Fibroblast of mammary gland (primary cell): ENCODE measurements around the gene FSD1.
A peak's percentile ranks its signal among the peaks of the same experiment; 100 is the strongest.

Experiments used
- DNase-seq: peaks from one replicate; pipeline ENCODE4 v3.0.0-alpha.2; 2010; ENCODE audit warnings: low read depth
- H3K4me3 ChIP-seq: 2 replicates; pipeline ENCODE4 v1.5.1; 2011; ENCODE audit warnings: low read depth, mild to moderate bottlenecking, low read length, moderate library complexity; ENCODE audit not compliant: control insufficient read depth
- CTCF ChIP-seq: conservative IDR thresholded peaks from 2 replicates; pipeline ENCODE4 v1.5.1; 2011; ENCODE audit warnings: low read depth, low read length, inconsistent platforms; ENCODE audit not compliant: control insufficient read depth, insufficient read depth

Gene FSD1

GRCh38 chr19:4360081-4360569 is 55.7 kb downstream of the FSD1 start:
- no peak for DNase-seq
- no peak overlapping the region for H3K4me3 ChIP-seq
- no peak for TF ChIP-seq CTCF

- DNase-seq = no peak
- TF ChIP-seq CTCF = no peak
- H3K4me3 ChIP-seq = no peak overlapping the region
Measured at GRCh38 chr19:4360641-4361151, 56.3 kb downstream of the FSD1 start.

- TF ChIP-seq CTCF = no peak
- no peak overlapping the region for H3K4me3 ChIP-seq
- no peak for DNase-seq
Measured at GRCh38 chr19:4361152-4362046, 57.0 kb downstream of the FSD1 start.

GRCh38 chr19:4362101-4362828 is 57.9 kb downstream of the FSD1 start:
- no peak for DNase-seq
- H3K4me3 ChIP-seq = no peak overlapping the region
- no peak for TF ChIP-seq CTCF

GRCh38 chr19:4362831-4363545 is 58.6 kb downstream of the FSD1 start:
- peak; percentile 9 for TF ChIP-seq CTCF

GRCh38 chr19:4363571-4364304 is 59.3 kb downstream of the FSD1 start:
- no peak for TF ChIP-seq CTCF
- no peak overlapping the region for H3K4me3 ChIP-seq
- no peak for DNase-seq

More at GRCh38 chr19:4362831-4363545, 58.6 kb downstream of the FSD1 start:
- H3K4me3 ChIP-seq = no peak overlapping the region
- peak; percentile 16 for DNase-seq
